GM12878 (cell line): ENCODE measurements around the gene PSMF1.

Experiments
- BCL11A ChIP-seq: IDR thresholded peaks from 2 replicates; pipeline ENCODE4 v1.6.1; 2011; ENCODE audit warnings: low read depth, low read length
- BRCA1 ChIP-seq: IDR thresholded peaks from 2 replicates; pipeline ENCODE4 v1.6.1; 2011; ENCODE audit warnings: low read depth, low read length, improper control_type of control experiment
- EED ChIP-seq: sonication (generic); IDR thresholded peaks from 2 replicates; pipeline ENCODE4 v1.6.1; 2016; ENCODE audit warnings: antibody characterized with exemption, low read depth
- EP300 ChIP-seq, 2 experiments: fragments of 150-350 bp in 1 of 2; IDR thresholded peaks; 2 replicates each; pipeline ENCODE4 v1.6.1; 2011 to 2012; ENCODE audit warnings: low read depth in 2 of 2, low read length in 2 of 2, borderline replicate concordance in 1 of 2, improper control_type of control experiment in 1 of 2, inconsistent platforms in 1 of 2; ENCODE audit not compliant: control insufficient read depth in 1 of 2
- EZH2 ChIP-seq: IDR thresholded peaks from 2 replicates; pipeline ENCODE4 v1.6.1; 2012; ENCODE audit warnings: low read depth, mild to moderate bottlenecking, control low read depth, inconsistent platforms, low read length, borderline replicate concordance; ENCODE audit not compliant: control insufficient read depth
- PAX8 ChIP-seq: fragments of 450-650 bp; IDR thresholded peaks from 2 replicates; pipeline ENCODE4 v1.6.1; 2017; ENCODE audit warnings: mild to moderate bottlenecking, moderate library complexity
- POLR2A ChIP-seq: IDR thresholded peaks from 2 replicates; pipeline ENCODE4 v1.6.1; 2011; ENCODE audit warnings: low read depth, mild to moderate bottlenecking, low read length
- RAD21 ChIP-seq: IDR thresholded peaks from 2 replicates; pipeline ENCODE4 v1.6.1; 2011; ENCODE audit warnings: mild to moderate bottlenecking, low read depth, low read length, moderate library complexity; ENCODE audit not compliant: insufficient read depth
- SMC3 ChIP-seq: IDR thresholded peaks from 2 replicates; pipeline ENCODE4 v1.6.1; 2011; ENCODE audit warnings: low read length, improper control_type of control experiment, borderline replicate concordance
- SREBF2 ChIP-seq: IDR thresholded peaks from 2 replicates; pipeline ENCODE4 v1.6.1; 2012; ENCODE audit warnings: mild to moderate bottlenecking, low read length
- TAF1 ChIP-seq: IDR thresholded peaks from 2 replicates; pipeline ENCODE4 v1.6.1; 2011; ENCODE audit warnings: mild to moderate bottlenecking, low read depth, low read length, borderline replicate concordance
- WRNIP1 ChIP-seq: IDR thresholded peaks from 2 replicates; pipeline ENCODE4 v1.6.1; 2011; ENCODE audit warnings: low read depth, low read length, improper control_type of control experiment, borderline replicate concordance
- TF ChIP-seq, protein P1 (sequence below), 3 experiments: IDR thresholded peaks in 2 of 3; conservative IDR thresholded peaks in 1 of 3; 2 replicates each; pipeline ENCODE4 v1.5.1; 2011; ENCODE audit warnings: low read depth in 3 of 3, low read length in 3 of 3, mild to moderate bottlenecking in 3 of 3, control low read depth in 2 of 3, moderate library complexity in 2 of 3, inconsistent platforms in 1 of 3, mixed read lengths in 1 of 3; ENCODE audit not compliant: control insufficient read depth in 2 of 3, insufficient read depth in 1 of 3; ENCODE audit errors: extremely low read depth in 1 of 3
- TF ChIP-seq, protein P2 (sequence below): fragments of 150-350 bp; IDR thresholded peaks from 2 replicates; pipeline ENCODE4 v1.6.1; 2016; ENCODE audit warnings: low read depth, low read length

DNA sequence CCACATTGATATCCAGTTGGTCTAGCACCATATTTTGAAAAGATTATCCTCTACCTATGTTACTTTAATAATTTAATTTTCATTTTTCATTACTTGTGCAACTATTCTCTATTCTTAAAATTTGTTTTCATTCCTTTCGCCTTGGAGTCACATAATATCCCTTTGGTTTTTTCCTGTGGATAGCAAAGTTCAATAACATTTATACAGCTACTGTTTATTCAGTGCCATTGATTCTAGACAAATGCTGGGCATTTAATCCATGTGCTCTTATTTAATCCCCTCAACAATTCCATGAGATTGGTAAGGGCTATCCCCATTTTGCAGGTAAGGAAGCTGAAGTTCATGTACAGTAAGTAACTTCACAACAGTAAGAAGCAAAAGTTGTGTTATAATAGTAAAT, 32.6 kb downstream of the PSMF1 start:
- TF ChIP-seq, protein P1, sequence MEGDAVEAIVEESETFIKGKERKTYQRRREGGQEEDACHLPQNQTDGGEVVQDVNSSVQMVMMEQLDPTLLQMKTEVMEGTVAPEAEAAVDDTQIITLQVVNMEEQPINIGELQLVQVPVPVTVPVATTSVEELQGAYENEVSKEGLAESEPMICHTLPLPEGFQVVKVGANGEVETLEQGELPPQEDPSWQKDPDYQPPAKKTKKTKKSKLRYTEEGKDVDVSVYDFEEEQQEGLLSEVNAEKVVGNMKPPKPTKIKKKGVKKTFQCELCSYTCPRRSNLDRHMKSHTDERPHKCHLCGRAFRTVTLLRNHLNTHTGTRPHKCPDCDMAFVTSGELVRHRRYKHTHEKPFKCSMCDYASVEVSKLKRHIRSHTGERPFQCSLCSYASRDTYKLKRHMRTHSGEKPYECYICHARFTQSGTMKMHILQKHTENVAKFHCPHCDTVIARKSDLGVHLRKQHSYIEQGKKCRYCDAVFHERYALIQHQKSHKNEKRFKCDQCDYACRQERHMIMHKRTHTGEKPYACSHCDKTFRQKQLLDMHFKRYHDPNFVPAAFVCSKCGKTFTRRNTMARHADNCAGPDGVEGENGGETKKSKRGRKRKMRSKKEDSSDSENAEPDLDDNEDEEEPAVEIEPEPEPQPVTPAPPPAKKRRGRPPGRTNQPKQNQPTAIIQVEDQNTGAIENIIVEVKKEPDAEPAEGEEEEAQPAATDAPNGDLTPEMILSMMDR (IDR thresholded peaks at IDR 0.05 in 2 of 3, conservative IDR thresholded peaks at IDR 0.05 in 1 of 3; ENCODE audit: control insufficient read depth in 2 of 3, extremely low read depth in 1 of 3, insufficient read depth in 1 of 3, low read depth in 3 of 3, low read length in 3 of 3) = no peak
- TF ChIP-seq BRCA1 = no peak
- no peak for TF ChIP-seq RAD21
- no peak for TF ChIP-seq PAX8
- TF ChIP-seq, protein P2, sequence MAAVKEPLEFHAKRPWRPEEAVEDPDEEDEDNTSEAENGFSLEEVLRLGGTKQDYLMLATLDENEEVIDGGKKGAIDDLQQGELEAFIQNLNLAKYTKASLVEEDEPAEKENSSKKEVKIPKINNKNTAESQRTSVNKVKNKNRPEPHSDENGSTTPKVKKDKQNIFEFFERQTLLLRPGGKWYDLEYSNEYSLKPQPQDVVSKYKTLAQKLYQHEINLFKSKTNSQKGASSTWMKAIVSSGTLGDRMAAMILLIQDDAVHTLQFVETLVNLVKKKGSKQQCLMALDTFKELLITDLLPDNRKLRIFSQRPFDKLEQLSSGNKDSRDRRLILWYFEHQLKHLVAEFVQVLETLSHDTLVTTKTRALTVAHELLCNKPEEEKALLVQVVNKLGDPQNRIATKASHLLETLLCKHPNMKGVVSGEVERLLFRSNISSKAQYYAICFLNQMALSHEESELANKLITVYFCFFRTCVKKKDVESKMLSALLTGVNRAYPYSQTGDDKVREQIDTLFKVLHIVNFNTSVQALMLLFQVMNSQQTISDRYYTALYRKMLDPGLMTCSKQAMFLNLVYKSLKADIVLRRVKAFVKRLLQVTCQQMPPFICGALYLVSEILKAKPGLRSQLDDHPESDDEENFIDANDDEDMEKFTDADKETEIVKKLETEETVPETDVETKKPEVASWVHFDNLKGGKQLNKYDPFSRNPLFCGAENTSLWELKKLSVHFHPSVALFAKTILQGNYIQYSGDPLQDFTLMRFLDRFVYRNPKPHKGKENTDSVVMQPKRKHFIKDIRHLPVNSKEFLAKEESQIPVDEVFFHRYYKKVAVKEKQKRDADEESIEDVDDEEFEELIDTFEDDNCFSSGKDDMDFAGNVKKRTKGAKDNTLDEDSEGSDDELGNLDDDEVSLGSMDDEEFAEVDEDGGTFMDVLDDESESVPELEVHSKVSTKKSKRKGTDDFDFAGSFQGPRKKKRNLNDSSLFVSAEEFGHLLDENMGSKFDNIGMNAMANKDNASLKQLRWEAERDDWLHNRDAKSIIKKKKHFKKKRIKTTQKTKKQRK = no peak
- TF ChIP-seq SMC3 = no peak
- TF ChIP-seq TAF1 = no peak
- no peak for TF ChIP-seq SREBF2
- no peak for TF ChIP-seq POLR2A
- TF ChIP-seq WRNIP1 = no peak
- TF ChIP-seq EP300 (IDR thresholded peaks at IDR 0.05; ENCODE audit: borderline replicate concordance in 1 of 2, control insufficient read depth in 1 of 2, low read depth in 2 of 2, low read length in 2 of 2) = no peak
- TF ChIP-seq EED = no peak
- no peak for TF ChIP-seq EZH2
- TF ChIP-seq BCL11A = no peak
